Measurements from ENCODE around the gene METTL16. TPM values are rescaled to one million over a fixed set of nuclear protein-coding genes. Genes with fewer than 3 reads are reported as not detected.

METTL16 gene
- total RNA-seq, 2 donors from 2014 or later = 16.4 to 17.9 TPM

DNA sequence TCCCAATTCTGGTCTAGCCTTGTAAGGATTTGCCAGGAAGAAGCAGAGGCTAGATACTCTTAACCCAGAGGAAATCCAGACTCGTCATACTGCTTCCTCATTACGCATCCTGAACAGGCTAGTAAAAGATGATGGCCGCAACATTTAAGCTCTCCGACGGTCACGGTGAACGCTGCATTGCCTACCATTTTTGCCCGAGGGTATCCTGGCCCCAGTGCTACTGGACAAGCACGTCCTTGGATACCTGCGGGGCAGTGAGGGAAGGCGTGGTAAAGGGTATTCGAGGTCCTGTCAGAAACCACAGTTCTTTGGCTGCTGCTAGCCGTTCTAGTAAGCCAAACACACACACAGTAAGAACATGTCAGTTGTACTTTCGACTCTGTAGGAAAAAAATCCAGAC, 36.6 kb downstream of the METTL16 start:
- TF ChIP-seq CTCF (IDR thresholded peaks at IDR 0.05) = no peak
- no peak for DNase-seq (ENCODE audit: low spot score)
- peaks cover 17% of the 10 kb centered on the region for H3K36me3 ChIP-seq
- H3K4me1 ChIP-seq = no peaks in the 10 kb centered on the region
- H3K27me3 ChIP-seq = no peaks in the 10 kb centered on the region
- no peak overlapping the region for H3K4me3 ChIP-seq
- no peaks in the 10 kb centered on the region for H3K9me3 ChIP-seq
- H3K27ac ChIP-seq = no peak overlapping the region

- Histone ChIP-seq H3K27me3 (no peaks in the 10 kb centered on the region), H3K4me3 (no peak overlapping the region), H3K27ac (no peak overlapping the region), H3K4me1 (no peaks in the 10 kb centered on the region), H3K36me3 (peaks cover 22% of the 10 kb centered on the region), H3K9me3 (no peaks in the 10 kb centered on the region)
- DNase-seq (ENCODE audit: low spot score) = no peak
- TF ChIP-seq CTCF (IDR thresholded peaks at IDR 0.05) = no peak
Observed at GRCh38 chr17:2474371-2474770, 37.3 kb downstream of the METTL16 start.

DNA sequence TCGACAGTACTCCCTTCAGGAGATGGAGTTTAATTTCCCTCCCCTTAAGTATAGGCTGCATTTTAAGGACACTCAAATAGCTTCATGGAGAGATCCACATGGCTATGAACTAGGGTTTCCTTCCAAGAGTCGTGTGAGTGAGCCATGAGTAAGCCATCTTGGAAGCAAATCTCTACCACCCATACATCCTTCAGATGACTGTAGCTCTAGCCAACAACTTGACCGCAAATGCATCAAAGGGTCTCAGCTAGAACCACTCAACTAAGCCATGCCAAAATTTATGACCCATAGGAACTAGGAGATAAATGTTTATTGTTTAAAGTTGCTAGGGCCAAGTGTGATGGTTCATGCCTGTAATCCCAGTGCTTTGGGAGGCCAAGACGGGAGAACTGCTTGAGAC, 43.4 kb downstream of the METTL16 start:
- DNase-seq (ENCODE audit: low spot score) = no peak

GRCh38 chr17:2466931-2467330, 44.8 kb downstream of the METTL16 start:
- no peak overlapping the region for H3K4me3 ChIP-seq
- H3K27ac ChIP-seq = no peak overlapping the region
- DNase-seq (ENCODE audit: low spot score) = no peak
- no peaks in the 10 kb centered on the region for H3K4me1 ChIP-seq
- TF ChIP-seq CTCF (IDR thresholded peaks at IDR 0.05) = no peak
- no peaks in the 10 kb centered on the region for H3K27me3 ChIP-seq
- H3K9me3 ChIP-seq = no peaks in the 10 kb centered on the region
- H3K36me3 ChIP-seq = peaks cover 58% of the 10 kb centered on the region

More for the DNA sequence above, 43.4 kb downstream of the METTL16 start:
- Histone ChIP-seq H3K27ac (no peak overlapping the region), H3K36me3 (peaks cover 44% of the 10 kb centered on the region), H3K27me3 (no peaks in the 10 kb centered on the region), H3K9me3 (no peaks in the 10 kb centered on the region), H3K4me3 (no peak overlapping the region), H3K4me1 (no peaks in the 10 kb centered on the region)
- TF ChIP-seq CTCF (IDR thresholded peaks at IDR 0.05) = no peak

GRCh38 chr17:2462481-2462880, 49.2 kb downstream of the METTL16 start:
- H3K27ac ChIP-seq = no peak overlapping the region
- no peaks in the 10 kb centered on the region for H3K27me3 ChIP-seq
- no peak for DNase-seq (ENCODE audit: low spot score)
- H3K4me3 ChIP-seq = no peak overlapping the region
- TF ChIP-seq CTCF (IDR thresholded peaks at IDR 0.05) = no peak
- H3K9me3 ChIP-seq = no peaks in the 10 kb centered on the region
- H3K4me1 ChIP-seq = no peaks in the 10 kb centered on the region
- H3K36me3 ChIP-seq = peaks cover 47% of the 10 kb centered on the region

- no peak for DNase-seq (ENCODE audit: low spot score)
- no peaks in the 10 kb centered on the region for H3K4me1 ChIP-seq
- H3K27ac ChIP-seq = no peak overlapping the region
- no peak overlapping the region for H3K4me3 ChIP-seq
- TF ChIP-seq CTCF (IDR thresholded peaks at IDR 0.05) = no peak
- H3K27me3 ChIP-seq = no peaks in the 10 kb centered on the region
- H3K36me3 ChIP-seq = peaks cover 36% of the 10 kb centered on the region
- H3K9me3 ChIP-seq = no peaks in the 10 kb centered on the region
Observed at GRCh38 chr17:2459917-2460271, 51.8 kb downstream of the METTL16 start.

Measured in right atrium auricular region (tissue), 2 donors.